HG03354 (cell line): ENCODE data around the gene SEC22A.

Experiments
- ATAC-seq: cut with Tn5 transposase; IDR thresholded peaks from one replicate; pipeline ENCODE4 v1.9.1; 2021; ENCODE audit warnings: mild to moderate bottlenecking; ENCODE audit not compliant: unreplicated experiment, poor library complexity, severe bottlenecking

SEC22A gene

DNA sequence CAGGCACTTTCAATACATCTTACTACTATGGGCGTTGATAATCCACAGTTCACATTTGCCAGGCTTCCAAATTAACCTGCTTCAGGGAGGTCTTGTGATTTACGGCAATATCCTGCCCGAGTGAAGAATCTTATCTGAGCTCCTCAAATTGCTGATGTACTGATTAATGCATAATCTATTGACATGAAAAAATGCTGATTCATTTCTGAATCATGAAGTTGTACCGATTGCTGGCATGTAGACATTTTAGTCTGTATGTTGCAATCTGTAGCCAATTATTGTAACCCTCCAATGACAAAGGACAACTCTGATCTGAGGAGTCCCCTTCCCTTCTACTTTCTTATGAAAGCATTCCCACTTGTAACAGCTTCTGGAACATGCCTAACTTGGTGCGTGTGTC lies 97.2 kb downstream of the SEC22A start:
- ATAC-seq, result no peak

DNA sequence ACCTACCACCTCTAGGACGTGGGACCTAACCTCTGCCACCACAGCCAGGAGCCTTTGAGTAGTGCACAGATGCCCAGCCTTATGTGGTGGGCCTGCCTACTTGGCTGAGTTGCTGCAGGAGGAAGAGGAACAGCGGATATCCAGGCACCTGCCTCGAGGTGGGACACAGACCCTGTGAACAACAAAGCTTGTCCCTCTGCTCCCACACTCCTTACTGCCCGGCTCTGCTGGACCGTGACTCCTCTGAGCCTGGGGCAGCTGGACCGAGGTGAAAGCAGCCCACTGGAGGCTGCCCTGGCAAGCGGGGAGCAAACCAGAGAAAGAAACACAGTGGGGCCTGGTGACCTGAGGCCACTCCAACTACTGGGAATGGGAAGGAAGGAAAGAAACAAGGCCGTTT lies 97.8 kb downstream of the SEC22A start:
- ATAC-seq, result no peak

DNA sequence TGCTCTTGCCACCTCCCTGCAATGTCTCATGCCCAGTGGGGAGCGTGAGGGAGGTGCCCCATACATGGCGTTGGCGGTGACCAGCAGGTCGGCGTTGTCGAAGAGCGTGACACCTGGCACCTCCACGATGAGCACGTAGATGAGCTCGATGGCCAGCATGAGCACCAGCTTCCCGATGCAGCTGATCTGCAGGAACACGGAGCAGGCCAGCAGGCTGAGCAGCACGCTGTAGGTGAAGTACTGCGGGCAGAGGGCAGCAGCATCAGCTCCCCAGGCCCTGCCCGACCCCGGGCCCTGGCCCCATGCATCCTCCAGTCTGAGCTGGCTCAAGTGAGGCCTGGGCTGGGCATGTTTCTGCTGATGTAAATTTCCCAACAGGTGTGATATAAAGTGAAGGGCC lies 98.3 kb downstream of the SEC22A start:
- ATAC-seq, result no peak

DNA sequence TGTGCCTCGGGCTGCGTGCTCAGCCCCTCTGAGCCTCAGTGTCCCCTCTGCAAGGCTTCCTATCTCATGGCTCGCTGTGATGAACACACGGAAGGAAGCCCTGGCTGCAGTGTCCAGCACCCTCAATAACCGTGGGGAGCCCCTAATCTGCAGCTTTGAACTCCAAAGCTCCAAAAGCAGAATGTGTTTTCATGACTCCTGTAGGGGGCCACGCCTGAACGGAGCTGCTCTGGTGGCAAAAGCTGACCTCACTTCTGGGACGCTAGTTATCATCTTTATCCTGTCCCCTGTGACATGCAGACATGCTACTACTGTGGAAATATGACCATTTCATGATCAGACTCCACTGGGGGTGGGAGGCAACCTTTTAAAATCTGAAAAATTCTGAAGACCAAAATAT lies 98.8 kb downstream of the SEC22A start:
- no peak for ATAC-seq

DNA sequence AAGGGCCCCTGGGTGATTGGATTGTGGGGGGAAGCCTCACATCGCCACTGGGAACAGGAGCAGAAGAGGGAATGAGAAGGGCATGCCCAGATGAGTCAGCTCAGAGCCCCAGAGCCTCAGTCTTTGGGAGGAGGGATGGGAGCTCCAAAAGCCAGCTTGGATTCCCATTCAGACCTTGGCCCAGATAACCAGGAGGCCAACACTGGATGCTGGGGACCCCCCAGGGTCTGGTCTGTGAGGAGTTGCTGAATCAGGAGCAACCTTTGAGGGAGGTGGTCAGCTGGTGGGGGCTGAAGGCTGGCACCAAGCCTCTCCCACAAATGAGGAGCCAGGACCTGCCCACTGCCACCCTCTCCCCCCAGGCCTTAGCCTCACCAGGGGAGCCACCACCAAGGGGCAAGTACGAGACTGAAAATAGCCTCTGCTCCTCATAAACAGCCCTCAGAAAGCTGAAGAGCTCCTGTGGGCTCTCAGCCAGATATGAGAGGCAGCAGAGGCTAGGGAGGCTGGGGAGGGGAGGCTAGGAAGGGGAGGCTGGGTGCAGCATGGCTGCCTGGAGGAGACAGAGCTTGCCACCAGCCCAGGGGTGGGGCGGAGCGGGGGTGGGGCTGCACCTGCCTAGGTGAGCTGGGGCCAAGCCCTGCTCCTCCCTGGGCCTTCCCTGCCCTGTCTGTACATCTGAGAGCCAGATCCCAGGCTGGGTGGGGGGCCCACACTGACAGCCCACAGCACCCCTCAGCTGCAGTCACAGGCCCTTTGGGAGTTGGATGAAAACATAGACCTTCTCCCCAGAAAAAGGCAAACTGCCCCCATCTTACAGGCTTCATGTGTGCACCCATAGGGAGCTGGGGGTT lies 99.8 kb downstream of the SEC22A start:
- no peak for ATAC-seq

DNA sequence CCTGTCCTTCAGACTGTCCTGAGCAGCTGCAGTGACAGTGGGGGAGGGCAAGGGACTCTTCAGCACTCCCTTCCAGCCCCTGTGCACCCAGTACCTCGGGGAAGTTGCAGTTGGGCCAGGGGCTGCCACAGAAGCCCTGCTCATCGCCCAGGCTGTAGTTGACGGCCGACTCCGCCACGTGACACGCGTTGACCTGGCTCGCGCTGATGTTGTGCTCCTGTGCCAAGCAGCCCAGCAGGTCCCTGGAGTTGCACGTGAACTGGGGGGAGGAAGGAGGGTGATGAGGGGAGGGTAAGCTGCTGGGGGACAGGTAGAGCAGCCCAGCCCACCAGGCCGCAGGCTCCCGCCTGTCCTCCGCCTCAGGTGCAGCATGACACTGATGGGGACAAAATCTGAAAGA lies 101.2 kb downstream of the SEC22A start:
- no peak for ATAC-seq

DNA sequence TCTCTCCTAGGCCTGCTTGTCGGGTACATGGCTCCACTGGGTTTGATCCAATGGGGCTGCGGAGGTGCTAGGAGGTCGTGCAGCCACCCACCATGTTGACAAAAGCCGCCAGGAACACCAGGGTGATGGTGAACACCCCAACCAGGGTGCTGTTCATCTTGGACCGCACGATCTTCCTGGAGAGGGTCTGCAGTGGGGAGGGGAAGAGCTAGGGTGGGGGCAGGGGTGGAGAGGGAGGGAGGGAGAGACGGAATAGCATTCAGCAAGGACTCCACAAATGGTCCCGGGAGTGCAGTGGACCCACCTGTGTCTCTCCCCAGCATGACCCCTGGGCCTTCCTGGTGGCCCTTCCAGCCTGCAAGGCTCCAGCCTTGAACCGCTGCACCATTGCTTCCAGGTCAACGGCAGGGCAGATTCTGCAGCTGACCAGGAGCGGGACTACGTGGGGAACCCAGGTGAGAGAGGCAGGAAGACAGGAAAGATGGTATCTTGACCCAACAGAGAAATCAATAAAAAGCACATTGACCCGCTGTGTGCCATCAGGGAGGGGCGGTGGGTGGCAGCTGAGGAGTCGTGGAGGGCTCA lies 102.3 kb downstream of the SEC22A start:
- ATAC-seq, result no peak

DNA sequence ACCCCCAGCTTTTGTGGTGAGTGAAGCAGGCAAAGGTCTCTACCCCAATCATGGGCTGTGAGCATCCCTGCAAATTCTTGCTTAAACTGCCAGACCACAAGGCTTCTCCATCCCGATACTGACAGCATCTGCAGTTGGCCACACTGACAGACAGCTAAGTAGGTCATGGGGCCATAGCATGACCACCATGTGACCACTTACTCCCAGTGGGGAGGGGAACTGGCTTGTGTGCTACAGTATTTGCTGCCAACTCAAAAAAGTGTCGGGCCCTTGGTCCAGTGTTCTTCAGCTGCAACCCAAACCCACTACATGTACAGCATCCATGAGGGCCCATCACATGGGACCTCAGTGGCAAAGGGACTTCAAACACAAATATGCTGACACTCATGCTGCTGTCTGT lies 103.4 kb downstream of the SEC22A start:
- no peak for ATAC-seq

DNA sequence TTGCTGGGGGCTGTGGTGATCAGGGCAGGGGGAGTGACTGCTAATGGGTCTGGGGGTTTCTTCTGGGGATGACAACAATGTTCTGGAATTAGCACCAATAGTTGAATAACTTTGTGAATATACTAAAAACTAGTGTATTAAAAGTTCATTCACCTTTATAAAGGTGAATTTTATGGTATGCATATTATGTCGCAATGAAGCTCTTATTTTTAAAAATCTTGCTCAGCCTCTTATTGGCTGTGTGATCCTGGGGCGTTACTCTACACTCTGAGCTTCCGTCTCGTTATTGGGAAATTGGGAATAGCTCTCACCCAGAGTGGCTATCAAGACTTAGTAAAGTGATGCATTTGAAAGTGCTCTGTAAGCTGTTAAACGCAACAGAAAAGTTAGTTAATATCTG lies 105.3 kb downstream of the SEC22A start:
- ATAC-seq, result no peak

DNA sequence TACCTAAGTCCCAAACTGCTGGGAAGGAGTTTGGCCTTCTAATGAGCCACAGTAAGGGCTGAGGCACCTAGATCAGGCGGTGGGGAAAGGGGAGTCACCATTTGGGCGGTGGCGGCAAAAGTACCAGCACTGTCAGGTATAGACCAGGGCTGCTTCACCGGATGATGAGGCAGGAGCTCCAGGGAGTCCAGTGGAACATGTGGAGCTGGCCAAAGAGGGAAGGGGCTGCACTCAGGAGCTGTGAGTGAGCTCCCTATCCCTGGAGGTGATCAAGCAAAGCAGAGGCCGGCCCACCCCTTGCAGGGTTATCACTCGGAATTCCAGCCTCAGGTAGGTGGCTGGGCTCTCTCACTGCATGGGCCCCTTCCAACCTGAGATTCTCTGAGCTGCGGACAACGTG lies 108.4 kb downstream of the SEC22A start:
- ATAC-seq, result no peak

DNA sequence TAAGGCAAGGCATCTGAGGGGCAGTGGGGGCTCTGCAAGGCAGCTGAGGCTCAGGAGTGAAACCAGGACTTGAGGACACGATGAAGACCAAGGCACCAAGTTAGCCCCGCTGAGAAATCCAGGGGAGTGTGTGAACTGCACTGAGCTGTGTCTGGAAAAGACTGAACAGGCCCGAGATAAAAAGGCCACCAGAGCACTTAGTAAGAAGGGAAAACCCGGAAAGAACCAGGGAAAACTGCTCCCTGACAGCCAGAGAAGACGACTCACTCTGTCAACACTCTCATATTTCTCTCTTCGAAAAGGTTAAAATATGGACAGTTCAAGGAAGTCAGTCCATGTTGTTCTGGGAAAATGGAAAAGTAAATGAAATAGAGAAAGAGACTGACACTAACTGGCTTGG lies 109.0 kb downstream of the SEC22A start:
- ATAC-seq, result no peak

DNA sequence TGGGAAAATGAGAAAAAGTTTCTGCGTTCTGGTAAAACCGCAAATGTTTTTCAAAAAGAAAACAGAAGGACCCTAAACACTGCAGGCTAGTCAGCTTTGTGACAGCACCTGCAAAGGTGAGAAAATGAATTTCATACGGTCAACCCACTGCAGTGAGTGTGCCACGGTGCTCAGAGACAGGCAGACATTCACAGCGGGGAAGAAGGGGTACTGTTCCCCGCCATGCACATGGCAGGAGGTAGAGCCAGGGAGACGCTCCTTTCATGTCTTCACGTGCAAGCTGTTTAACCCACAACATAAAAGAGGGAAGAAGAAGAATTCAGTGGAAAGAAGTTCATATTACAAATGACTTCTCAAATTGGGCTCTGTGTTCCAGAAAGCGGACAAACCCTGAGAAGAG lies 109.5 kb downstream of the SEC22A start:
- no peak for ATAC-seq

DNA sequence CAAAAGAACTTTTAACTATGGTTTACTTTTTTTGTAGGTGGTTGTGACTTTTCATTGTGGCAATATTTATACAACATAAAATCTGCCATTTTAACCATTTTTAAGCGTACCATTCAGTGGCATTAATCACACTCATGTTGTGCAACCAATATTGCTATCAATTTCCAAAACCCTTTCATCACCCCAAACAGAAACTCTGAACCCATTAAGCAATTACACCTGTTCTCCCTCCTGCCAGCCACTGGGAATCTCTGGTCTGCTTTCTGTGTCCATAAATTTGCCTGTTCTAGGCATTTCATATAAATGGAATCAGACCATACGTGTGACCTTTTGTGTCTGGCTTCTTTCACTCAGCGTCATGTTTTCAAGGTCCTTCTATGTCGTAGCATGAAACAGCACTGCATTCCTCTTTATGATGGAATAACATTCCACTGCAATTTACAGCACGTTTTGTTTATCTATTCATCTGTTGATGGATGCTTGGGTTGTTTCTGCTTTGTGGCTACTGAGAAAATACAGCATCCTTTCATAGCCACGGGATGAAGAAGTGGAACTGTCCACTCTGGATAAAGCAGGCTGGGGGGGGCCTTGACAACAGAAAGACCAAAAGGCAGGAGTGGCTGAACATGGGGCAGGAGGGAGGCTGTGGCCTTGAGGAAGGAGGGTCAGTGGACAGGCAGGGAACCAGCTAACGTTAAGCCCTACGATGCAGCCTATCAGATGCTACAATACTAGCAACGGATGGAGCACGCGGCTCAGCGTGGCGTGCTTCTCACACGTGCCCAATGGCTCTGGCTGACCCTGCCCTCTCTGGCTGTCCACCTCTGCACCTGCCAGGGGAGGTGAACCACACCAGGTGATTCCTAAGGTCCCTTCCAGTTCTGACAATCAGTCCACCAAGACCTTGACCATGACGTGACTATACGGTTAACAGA lies 110.9 kb downstream of the SEC22A start:
- ATAC-seq, result no peak

DNA sequence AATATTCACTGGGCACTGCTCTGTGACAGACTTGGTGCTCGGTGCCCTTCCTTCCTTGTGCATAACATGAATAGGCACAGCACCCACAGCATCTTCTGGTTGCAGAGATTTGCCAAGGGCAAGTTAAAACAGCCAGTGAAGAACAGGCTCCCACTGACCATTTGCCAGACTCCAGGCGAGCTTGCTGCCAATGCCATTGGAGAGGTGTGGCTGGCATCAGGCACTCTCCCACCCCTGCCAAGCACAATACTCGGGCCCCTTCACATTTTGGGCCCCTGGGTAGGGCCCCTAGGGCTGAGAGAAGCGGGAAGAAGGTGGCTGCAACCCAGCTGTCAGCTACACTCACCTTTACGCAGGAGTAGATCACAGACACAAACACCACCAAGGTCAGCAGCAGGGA lies 112.1 kb downstream of the SEC22A start:
- ATAC-seq, result no peak

DNA sequence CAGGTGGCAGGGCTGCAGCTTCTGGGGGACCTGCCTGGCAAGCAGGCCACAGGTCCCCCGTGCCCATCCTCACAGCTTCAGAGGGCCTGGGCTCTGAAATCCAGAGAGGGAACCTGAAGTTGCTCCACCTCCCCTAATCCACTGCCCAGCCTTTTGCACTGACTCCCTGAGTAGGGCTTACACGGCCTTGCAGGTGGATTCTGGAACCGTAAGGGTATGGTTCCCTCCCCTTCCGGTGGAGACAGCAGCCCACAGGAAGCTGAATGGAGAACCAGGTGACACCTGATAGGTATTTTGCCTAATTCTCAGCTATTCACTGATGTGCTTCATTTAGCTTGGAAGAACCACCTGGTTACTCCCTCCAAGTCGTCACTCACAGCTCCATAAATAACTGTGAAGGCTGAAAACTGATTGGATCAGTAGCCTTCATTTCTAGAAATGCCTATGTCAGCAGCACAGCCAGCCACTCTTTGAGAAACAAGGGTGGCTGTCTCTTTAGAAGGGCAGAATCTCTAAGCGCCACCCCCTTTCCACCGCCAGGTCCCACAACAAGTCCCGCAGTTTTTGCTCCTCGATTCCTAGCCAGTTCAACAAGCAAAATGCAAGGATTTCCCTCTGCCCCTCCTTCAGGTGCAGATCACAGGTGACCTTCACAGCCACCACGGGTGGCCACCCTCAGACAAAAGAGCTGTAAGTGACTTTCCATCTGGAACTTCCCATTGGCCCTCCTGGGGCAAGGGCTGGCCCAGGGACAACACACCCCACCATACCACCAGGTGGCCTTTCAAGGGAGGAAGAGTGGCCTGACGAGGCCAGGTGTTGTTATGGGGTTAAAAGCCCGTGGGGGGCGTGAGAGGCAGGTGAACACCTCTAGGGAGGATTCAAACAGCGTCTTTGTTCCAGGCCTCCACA lies 112.9 kb downstream of the SEC22A start:
- no peak for ATAC-seq

DNA sequence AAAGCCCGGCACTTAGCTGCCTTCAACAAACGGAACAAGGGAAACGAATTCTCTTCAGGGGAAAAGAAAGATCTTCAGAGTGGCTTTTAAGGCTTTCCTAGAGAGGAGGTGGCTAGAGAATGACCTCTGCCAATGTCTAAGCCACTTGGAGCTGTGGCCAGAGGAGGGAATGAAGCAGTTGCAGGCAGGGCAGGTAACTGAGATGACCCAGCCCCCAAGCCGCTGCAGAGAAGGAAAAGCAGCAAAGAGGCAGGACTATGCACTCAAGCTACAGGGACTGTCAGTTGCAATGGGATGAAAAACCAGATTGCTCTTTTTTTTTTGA lies 113.5 kb downstream of the SEC22A start:
- no peak for ATAC-seq

DNA sequence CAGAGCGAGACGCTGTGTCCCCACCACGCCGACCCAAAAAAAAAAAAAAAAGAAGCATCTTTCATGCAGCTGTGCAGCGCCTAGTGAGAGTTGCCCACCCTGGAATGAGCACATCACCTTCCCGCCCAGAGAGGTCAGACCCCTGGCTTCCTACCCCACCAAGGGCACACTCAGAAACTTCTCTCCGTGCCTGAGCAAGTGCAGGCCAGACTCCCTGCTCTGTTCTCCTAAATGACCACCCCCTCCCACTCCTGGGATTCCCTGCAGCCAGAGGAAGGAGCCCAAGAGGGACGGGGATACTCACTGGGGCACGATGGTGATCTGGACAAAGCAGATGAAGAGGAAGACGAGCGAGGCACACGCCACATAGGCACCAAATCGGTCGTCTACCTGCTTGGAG lies 116.0 kb downstream of the SEC22A start:
- no peak for ATAC-seq

DNA sequence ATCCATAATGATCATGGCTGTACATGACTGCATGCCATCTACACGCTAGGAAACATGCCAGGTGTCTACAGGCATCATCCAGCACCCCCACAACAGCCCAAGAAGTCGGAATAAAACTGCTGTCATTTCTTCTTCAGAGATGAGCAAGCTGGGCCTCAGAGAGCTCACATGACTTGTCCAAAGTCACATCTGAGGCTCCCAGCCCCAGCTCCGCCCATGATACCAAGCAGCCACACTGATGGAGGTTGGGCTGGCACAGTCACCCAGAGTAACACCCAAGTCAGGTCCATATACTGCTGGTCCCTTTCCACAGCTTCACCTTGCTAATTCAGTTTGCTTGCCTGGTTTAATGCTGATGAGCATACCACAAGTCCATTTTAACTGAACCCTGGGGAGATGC lies 116.6 kb downstream of the SEC22A start:
- ATAC-seq, result no peak

DNA sequence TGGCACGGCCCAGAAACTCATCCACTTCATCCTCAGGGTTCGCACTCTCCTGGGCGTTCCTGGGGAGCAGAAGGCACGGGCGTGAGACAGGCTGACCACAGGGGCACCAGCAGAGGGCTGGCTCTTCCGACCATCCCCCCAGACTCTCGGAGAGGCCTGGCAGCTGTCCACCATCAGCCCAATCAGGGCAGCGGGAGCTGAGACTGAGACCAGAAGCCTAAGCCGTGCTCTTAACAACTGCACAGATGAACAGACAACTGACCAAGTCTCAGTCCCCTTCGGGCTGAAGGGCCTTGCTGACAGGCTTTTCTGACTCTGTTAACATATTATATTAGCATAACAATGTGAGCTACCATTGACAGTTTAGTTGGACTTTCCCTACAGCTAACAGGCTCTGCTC lies 118.0 kb downstream of the SEC22A start:
- no peak for ATAC-seq

DNA sequence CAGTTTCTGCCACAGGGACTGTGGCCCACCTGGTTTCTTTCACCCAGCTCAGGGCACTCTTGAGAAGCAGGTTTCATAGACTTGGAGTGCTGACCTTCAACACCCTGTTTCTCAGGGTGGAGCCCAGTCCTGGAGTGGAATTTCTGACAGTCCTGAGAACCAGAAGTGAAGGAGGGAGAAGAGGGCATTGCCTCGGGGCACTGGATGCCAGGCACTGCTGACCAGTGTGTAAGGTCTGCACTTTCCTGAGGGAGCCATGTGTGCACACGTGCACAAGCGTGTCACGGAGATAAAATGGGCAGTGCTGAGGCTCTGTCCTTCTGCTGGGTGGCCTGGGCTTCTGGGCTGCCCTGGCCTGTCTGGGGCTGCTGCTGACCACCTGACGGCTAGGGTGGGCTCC lies 118.5 kb downstream of the SEC22A start:
- no peak for ATAC-seq
